HEK293 (cell line): ENCODE measurements around the gene SMYD2.

ENCODE experiments used
- GLIS1 ChIP-seq: fragments of 450-650 bp; formaldehyde crosslinking; IDR thresholded peaks from 2 replicates; pipeline ENCODE4 v1.5.1; 2016; ENCODE audit warnings: missing biosample characterization, missing genetic modification characterization
- GLIS2 ChIP-seq: fragments of 450-650 bp; formaldehyde crosslinking; IDR thresholded peaks from 2 replicates; pipeline ENCODE4 v1.5.1; 2016; ENCODE audit warnings: missing biosample characterization, missing genetic modification characterization
- IKZF3 ChIP-seq: fragments of 450-650 bp; IDR thresholded peaks from 2 replicates; pipeline ENCODE4 v1.5.0; 2018; ENCODE audit warnings: missing biosample characterization, mild to moderate bottlenecking, missing genetic modification characterization, moderate library complexity
- KLF1 ChIP-seq: fragments of 450-650 bp; formaldehyde crosslinking; IDR thresholded peaks from 2 replicates; pipeline ENCODE4 v1.5.1; 2016; ENCODE audit warnings: missing biosample characterization, missing genetic modification characterization
- KLF10 ChIP-seq: fragments of 450-650 bp; IDR thresholded peaks from 2 replicates; pipeline ENCODE4 v1.5.1; 2018; ENCODE audit warnings: missing biosample characterization, mild to moderate bottlenecking, missing genetic modification characterization
- KLF9 ChIP-seq: fragments of 450-650 bp; formaldehyde crosslinking; IDR thresholded peaks from 2 replicates; pipeline ENCODE4 v1.5.1; 2016; ENCODE audit warnings: missing biosample characterization, missing genetic modification characterization, low read depth
- ZBTB1 ChIP-seq: fragments of 450-650 bp; formaldehyde crosslinking; IDR thresholded peaks from 2 replicates; pipeline ENCODE4 v1.5.1; 2016; ENCODE audit warnings: missing biosample characterization, missing genetic modification characterization
- ZBTB20 ChIP-seq: fragments of 450-650 bp; formaldehyde crosslinking; IDR thresholded peaks from 2 replicates; pipeline ENCODE4 v1.5.1; 2016; ENCODE audit warnings: missing biosample characterization, missing genetic modification characterization
- ZBTB8A ChIP-seq: fragments of 450-650 bp; formaldehyde crosslinking; IDR thresholded peaks from 2 replicates; pipeline ENCODE4 v1.5.1; 2016; ENCODE audit warnings: missing biosample characterization, missing genetic modification characterization
- ZFP41 ChIP-seq: fragments of 450-650 bp; formaldehyde crosslinking; IDR thresholded peaks from 2 replicates; pipeline ENCODE4 v1.5.1; 2016; ENCODE audit warnings: missing biosample characterization, missing genetic modification characterization, borderline replicate concordance
- ZNF211 ChIP-seq: fragments of 450-650 bp; formaldehyde crosslinking; IDR thresholded peaks from 2 replicates; pipeline ENCODE4 v1.5.1; 2016; ENCODE audit warnings: low read depth, missing biosample characterization, missing genetic modification characterization
- ZNF335 ChIP-seq: fragments of 450-650 bp; formaldehyde crosslinking; conservative IDR thresholded peaks from 2 replicates; pipeline ENCODE4 v1.5.1; 2016; ENCODE audit warnings: missing biosample characterization, missing genetic modification characterization
- ZNF341 ChIP-seq: fragments of 450-650 bp; formaldehyde crosslinking; IDR thresholded peaks from 2 replicates; pipeline ENCODE4; 2016; ENCODE audit warnings: low read depth, missing biosample characterization, missing genetic modification characterization
- ZNF366 ChIP-seq: fragments of 450-650 bp; formaldehyde crosslinking; conservative IDR thresholded peaks from 2 replicates; pipeline ENCODE4 v1.5.1; 2016; ENCODE audit warnings: missing biosample characterization, missing genetic modification characterization
- ZNF426 ChIP-seq: fragments of 450-650 bp; formaldehyde crosslinking; IDR thresholded peaks from 2 replicates; pipeline ENCODE4 v1.5.1; 2017; ENCODE audit warnings: missing biosample characterization, missing genetic modification characterization, mild to moderate bottlenecking, inconsistent platforms, moderate library complexity
- ZNF48 ChIP-seq: fragments of 450-650 bp; formaldehyde crosslinking; IDR thresholded peaks from 2 replicates; pipeline ENCODE4 v1.5.1; 2016; ENCODE audit warnings: missing biosample characterization, missing genetic modification characterization
- ZNF501 ChIP-seq: fragments of 450-650 bp; formaldehyde crosslinking; IDR thresholded peaks from 2 replicates; pipeline ENCODE4 v1.5.1; 2016; ENCODE audit warnings: missing biosample characterization, missing genetic modification characterization
- ZNF510 ChIP-seq: fragments of 450-650 bp; formaldehyde crosslinking; IDR thresholded peaks from 2 replicates; pipeline ENCODE4 v1.5.1; 2018; ENCODE audit warnings: mild to moderate bottlenecking, missing genetic modification characterization, missing biosample characterization; ENCODE audit not compliant: insufficient replicate concordance
- ZNF514 ChIP-seq: fragments of 450-650 bp; formaldehyde crosslinking; IDR thresholded peaks from 2 replicates; pipeline ENCODE4 v1.5.1; 2016; ENCODE audit warnings: missing biosample characterization, missing genetic modification characterization
- ZNF654 ChIP-seq: fragments of 450-650 bp; formaldehyde crosslinking; IDR thresholded peaks from 2 replicates; pipeline ENCODE4 v1.5.1; 2016; ENCODE audit warnings: low read depth, missing biosample characterization, missing genetic modification characterization
- ZXDB ChIP-seq: fragments of 450-650 bp; formaldehyde crosslinking; IDR thresholded peaks from 2 replicates; pipeline ENCODE4 v1.5.1; 2016; ENCODE audit warnings: missing biosample characterization, missing genetic modification characterization
- TF ChIP-seq, protein P1 (sequence below): fragments of 450-650 bp; formaldehyde crosslinking; IDR thresholded peaks from 2 replicates; pipeline ENCODE4 v1.5.1; 2016; ENCODE audit warnings: missing biosample characterization, missing genetic modification characterization
- TF ChIP-seq, protein P2 (sequence below): fragments of 450-650 bp; formaldehyde crosslinking; IDR thresholded peaks from 2 replicates; pipeline ENCODE4 v1.5.1; 2017; ENCODE audit warnings: missing biosample characterization, missing genetic modification characterization
- TF ChIP-seq, protein P3 (sequence below): fragments of 450-650 bp; formaldehyde crosslinking; optimal IDR thresholded peaks from 2 replicates; pipeline ENCODE3; 2016; ENCODE audit warnings: missing biosample characterization, mild to moderate bottlenecking, missing genetic modification characterization
- TF ChIP-seq, protein P4 (sequence below): fragments of 450-650 bp; formaldehyde crosslinking; IDR thresholded peaks from 2 replicates; pipeline ENCODE4 v1.5.1; 2016; ENCODE audit warnings: missing biosample characterization, missing genetic modification characterization
- TF ChIP-seq, protein P5 (sequence below): IDR thresholded peaks from 2 replicates; pipeline ENCODE4 v1.6.1; 2011; ENCODE audit warnings: mild to moderate bottlenecking, low read depth, low read length, borderline replicate concordance
- TF ChIP-seq, protein P6 (sequence below): fragments of 450-650 bp; IDR thresholded peaks from 2 replicates; pipeline ENCODE4 v1.5.1; 2018; ENCODE audit warnings: missing biosample characterization, mild to moderate bottlenecking, missing genetic modification characterization

The SMYD2 gene

DNA sequence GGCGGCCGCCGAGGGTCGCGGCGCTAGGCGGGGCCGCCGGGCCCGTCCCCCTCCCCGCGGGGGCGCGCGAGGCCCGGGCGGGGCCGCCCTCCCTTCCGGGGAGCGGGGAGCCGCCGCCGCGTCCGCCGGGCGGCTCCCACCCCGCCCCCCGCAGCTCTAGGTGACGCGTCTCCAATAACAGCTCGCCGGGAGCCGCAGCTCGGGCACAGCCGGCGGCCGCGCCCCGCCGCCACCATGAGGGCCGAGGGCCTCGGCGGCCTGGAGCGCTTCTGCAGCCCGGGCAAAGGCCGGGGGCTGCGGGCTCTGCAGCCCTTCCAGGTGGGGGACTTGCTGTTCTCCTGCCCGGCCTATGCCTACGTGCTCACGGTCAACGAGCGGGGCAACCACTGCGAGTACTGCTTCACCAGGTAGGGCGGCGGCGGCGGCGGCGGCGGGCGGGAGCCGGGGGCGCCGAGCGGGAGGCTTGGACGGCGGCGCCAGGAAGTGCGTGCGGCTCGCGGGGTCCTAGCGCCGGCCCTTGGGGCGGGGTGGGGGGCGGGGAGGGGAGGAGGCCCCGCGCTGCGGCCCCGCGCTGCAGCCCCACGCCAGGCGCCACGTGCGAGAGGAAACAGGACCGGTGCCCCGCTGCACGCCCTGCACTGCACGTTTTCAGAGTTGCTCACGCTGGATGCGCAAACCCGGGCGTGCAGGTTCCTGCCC lies at the start of gene SMYD2 (continued):
- TF ChIP-seq ZNF514 = no peak
- TF ChIP-seq, protein P1, sequence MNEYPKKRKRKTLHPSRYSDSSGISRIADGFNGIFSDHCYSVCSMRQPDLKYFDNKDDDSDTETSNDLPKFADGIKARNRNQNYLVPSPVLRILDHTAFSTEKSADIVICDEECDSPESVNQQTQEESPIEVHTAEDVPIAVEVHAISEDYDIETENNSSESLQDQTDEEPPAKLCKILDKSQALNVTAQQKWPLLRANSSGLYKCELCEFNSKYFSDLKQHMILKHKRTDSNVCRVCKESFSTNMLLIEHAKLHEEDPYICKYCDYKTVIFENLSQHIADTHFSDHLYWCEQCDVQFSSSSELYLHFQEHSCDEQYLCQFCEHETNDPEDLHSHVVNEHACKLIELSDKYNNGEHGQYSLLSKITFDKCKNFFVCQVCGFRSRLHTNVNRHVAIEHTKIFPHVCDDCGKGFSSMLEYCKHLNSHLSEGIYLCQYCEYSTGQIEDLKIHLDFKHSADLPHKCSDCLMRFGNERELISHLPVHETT (tag by site-specific recombination) = no peak
- TF ChIP-seq ZBTB1 (tag by site-specific recombination) = no peak
- TF ChIP-seq GLIS2 (tag by site-specific recombination) = peak; percentile 56
- TF ChIP-seq KLF1 = no peak
- TF ChIP-seq KLF10 (tag by site-specific recombination) = peak; percentile 61; the same call in 1 of the 2 replicates
- TF ChIP-seq, protein P2, sequence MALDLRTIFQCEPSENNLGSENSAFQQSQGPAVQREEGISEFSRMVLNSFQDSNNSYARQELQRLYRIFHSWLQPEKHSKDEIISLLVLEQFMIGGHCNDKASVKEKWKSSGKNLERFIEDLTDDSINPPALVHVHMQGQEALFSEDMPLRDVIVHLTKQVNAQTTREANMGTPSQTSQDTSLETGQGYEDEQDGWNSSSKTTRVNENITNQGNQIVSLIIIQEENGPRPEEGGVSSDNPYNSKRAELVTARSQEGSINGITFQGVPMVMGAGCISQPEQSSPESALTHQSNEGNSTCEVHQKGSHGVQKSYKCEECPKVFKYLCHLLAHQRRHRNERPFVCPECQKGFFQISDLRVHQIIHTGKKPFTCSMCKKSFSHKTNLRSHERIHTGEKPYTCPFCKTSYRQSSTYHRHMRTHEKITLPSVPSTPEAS (tag by site-specific recombination) = 0 out of 2 replicates have a peak, but pooled peaks have one; percentile 24
- TF ChIP-seq, protein P3, sequence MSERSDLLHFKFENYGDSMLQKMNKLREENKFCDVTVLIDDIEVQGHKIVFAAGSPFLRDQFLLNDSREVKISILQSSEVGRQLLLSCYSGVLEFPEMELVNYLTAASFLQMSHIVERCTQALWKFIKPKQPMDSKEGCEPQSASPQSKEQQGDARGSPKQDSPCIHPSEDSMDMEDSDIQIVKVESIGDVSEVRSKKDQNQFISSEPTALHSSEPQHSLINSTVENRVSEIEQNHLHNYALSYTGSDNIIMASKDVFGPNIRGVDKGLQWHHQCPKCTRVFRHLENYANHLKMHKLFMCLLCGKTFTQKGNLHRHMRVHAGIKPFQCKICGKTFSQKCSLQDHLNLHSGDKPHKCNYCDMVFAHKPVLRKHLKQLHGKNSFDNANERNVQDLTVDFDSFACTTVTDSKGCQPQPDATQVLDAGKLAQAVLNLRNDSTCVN (tag by site-specific recombination) = peak; percentile 54
- no peak for TF ChIP-seq ZNF510
- peak; percentile 98 for TF ChIP-seq ZBTB8A (tag by site-specific recombination)
- TF ChIP-seq ZBTB20 = 0 out of 2 replicates have a peak, but pooled peaks have one; percentile 73
- no peak for TF ChIP-seq ZNF48 (tag by site-specific recombination)
- TF ChIP-seq IKZF3 (tag by site-specific recombination) = 0 out of 2 replicates have a peak, but pooled peaks have one; percentile 40
- TF ChIP-seq ZNF211 (tag by site-specific recombination) = no peak
- TF ChIP-seq, protein P4, sequence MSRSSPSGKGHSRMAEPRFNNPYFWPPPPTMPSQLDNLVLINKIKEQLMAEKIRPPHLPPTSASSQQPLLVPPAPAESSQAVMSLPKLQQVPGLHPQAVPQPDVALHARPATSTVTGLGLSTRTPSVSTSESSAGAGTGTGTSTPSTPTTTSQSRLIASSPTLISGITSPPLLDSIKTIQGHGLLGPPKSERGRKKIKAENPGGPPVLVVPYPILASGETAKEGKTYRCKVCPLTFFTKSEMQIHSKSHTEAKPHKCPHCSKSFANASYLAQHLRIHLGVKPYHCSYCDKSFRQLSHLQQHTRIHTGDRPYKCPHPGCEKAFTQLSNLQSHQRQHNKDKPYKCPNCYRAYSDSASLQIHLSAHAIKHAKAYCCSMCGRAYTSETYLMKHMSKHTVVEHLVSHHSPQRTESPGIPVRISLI (tag by site-specific recombination) = no peak
- TF ChIP-seq GLIS1 (tag by site-specific recombination) = peak; percentile 56; the same call in 1 of the 2 replicates
- TF ChIP-seq ZNF335 (tag by site-specific recombination) = peak; percentile 15; the same call in 1 of the 2 replicates
- TF ChIP-seq, protein P5, sequence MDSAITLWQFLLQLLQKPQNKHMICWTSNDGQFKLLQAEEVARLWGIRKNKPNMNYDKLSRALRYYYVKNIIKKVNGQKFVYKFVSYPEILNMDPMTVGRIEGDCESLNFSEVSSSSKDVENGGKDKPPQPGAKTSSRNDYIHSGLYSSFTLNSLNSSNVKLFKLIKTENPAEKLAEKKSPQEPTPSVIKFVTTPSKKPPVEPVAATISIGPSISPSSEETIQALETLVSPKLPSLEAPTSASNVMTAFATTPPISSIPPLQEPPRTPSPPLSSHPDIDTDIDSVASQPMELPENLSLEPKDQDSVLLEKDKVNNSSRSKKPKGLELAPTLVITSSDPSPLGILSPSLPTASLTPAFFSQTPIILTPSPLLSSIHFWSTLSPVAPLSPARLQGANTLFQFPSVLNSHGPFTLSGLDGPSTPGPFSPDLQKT = 0 out of 2 replicates have a peak, but pooled peaks have one; percentile 42
- TF ChIP-seq, protein P6, sequence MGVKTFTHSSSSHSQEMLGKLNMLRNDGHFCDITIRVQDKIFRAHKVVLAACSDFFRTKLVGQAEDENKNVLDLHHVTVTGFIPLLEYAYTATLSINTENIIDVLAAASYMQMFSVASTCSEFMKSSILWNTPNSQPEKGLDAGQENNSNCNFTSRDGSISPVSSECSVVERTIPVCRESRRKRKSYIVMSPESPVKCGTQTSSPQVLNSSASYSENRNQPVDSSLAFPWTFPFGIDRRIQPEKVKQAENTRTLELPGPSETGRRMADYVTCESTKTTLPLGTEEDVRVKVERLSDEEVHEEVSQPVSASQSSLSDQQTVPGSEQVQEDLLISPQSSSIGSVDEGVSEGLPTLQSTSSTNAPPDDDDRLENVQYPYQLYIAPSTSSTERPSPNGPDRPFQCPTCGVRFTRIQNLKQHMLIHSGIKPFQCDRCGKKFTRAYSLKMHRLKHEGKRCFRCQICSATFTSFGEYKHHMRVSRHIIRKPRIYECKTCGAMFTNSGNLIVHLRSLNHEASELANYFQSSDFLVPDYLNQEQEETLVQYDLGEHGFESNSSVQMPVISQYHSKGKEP (tag by site-specific recombination) = 0 out of 2 replicates have a peak, but pooled peaks have one; percentile 49
- peak; percentile 65; the same call in 1 of the 2 replicates for TF ChIP-seq ZXDB
- peak; percentile 65 for TF ChIP-seq ZNF341
- peak; percentile 63 for TF ChIP-seq KLF9 (tag by site-specific recombination)
- peak; percentile 55; the same call in 1 of the 2 replicates for TF ChIP-seq ZNF501
- TF ChIP-seq ZNF366 (tag by site-specific recombination) = no peak
- no peak for TF ChIP-seq ZFP41
- no peak for TF ChIP-seq ZNF426 (tag by site-specific recombination)
- TF ChIP-seq ZNF654 (tag by site-specific recombination) = no peak
